Limb (tissue), 2 donors: ENCODE data around the gene TMX2.
A peak's percentile ranks its signal among the peaks of the same experiment; 100 is the strongest.
"Not testable (repeated sequence)": the region's sequence is repeated elsewhere in the genome, so short reads cannot be mapped to it uniquely, and the experiment has no call there.

Experiments
- DNase-seq, 2 donors: peaks; one replicate each; pipeline ENCODE4 v3.0.0-alpha.2; 2016; ENCODE audit errors: extremely low spot score in 2 of 2

Gene TMX2, protein sequence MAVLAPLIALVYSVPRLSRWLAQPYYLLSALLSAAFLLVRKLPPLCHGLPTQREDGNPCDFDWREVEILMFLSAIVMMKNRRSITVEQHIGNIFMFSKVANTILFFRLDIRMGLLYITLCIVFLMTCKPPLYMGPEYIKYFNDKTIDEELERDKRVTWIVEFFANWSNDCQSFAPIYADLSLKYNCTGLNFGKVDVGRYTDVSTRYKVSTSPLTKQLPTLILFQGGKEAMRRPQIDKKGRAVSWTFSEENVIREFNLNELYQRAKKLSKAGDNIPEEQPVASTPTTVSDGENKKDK

DNA sequence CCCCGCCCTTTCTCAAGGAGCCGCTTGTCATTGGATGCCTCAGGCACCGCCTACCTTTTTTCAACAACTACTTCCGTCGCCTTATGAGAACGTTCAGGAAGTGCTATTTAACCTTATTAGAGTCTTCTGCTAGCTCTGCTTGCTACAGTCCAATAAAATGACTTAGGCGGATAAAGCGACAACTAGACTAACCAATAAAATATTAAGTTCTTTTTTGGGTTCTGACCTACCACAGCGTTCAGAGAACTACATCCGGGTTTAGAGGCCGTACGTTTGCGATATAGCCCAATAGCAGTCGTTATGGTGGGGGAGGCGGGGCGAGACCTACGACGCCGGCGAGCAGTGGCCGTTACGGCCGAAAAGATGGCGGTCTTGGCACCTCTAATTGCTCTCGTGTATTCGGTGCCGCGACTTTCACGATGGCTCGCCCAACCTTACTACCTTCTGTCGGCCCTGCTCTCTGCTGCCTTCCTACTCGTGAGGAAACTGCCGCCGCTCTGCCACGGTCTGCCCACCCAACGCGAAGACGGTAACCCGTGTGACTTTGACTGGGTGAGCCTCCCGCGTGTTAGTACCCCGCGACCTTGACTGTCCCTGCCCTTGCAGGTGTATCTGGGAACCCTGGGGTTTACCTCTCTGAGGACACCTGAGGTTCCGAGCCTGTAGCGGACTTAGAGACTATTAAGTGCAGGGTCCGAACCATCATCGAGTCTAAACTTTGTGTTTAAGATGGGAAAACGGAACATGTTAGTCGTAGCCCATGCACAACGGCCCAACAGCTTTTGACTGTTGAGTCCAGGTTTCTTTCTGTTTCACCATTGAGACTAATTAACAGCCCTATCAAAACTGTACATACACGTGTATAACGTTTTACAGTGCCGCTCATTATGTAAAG lies at the start of gene TMX2:
Gene TMX2, plus strand, starts transcription at position 338 of the 895 bp plus-strand sequence. Its CDS starts 26 bp downstream, at position 364.
- DNase-seq = peak; percentile 93 to 99

DNA sequence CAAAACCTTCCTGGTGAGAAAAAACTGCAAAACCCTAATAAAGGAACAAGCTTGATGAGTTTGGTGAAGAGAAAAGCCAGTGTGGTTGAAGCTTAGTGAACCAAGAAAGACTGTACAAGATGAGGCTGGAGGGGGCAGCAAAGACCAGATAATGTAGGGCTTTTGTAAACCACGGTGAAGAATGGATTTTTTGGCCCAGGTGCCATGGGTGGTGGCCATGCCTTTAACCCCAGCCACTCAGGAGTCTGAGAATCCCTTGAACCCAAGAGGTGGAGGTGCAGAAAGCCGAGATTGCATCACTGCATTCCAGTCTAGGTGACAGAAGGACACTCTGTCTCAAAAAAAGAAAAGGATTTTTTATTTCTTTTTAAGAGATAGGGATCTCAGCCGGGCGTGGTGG lies 49.5 kb upstream of the TMX2 start:
- no peak for DNase-seq

DNA sequence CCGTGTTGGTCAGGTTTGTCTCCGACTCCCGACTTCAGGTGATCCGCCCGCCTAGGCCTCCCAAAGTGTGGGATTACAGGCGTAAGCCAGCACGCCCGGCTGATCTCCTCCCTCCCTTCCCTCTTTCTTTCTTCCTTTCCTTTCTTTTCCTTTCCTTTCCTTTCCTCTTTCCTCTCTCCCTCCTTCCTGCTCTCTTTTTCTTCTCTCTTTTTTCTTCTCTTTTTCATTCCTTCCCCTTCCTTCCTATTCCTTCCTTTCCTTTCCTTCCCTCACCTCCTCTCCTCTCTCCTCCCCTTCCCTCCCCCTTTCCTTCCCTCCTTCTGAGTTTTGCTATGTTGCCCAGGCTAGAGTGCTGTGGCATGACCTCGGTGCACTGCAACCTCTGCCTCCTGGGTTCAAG lies 48.4 kb upstream of the TMX2 start:
- DNase-seq = no peak

DNA sequence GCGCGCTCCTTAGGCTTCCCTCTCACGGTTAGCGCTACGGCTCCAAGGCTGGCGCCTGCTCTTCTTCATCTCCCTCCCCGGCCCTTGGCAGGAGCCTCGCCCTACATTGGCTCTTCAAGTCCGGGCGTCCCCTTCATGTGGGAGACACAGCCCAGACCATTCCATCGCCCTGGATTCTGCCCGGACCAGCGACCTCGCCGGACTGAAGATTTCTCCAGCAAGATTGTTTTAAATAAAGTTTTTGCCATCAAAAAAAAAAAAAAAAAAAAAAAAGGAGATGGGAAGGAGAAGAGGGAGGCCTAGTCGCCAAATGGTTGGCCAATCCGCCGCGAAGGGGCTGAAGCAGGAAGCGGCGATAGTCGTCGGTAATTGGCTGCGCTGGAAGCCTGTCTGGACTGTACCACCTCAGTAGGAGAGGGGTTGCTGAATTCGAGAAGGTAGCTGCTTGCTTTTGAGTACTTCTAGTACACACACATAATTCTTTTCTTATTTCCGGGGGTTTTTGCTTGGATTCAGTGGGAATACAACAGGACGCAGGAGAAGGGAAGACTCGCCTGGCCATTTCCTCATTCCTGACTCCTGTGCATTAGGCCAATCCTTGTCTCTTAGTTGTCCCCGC lies 45.2 kb upstream of the TMX2 start:
- DNase-seq = peak in 1 of 2 donors; percentile 99

DNA sequence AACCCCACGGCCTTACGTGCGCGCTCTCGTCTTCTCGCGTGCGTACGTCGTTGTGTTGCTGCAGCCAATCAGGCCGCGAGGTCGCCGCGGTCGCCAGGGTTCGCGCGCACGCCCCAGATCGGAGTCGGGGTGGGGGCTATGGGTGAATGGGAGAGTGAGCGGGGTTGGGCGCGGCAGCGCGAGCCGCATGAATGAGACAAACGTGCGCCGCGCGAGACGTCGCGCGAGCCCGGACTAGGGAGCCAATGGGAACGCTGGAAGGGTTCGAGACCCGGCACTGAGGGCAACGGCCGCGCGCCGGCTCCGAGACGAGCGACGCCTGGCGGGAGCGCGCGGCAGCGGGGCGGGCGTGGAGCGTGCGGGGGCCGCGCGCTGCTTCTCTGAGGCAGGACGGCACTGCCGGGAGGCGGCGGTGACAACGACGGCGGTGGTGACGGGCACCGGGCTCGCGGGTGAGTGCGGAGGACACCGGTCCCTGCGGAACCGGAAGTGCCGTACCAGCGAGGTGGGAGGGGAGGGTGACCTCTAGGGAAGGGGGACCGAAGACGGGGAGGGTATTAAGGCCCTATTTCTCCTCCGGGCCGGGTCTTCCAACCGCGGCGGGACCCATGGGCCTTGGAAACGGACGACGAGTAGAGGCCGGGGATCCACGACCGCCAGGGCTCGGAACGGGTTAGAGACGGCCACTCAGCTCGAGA lies 44.5 kb upstream of the TMX2 start, which contains the start of gene ZDHHC5:
Gene ZDHHC5, plus strand, starts transcription at position 379 of the 698 bp plus-strand sequence. CDS start 4,977 bp downstream, outside the sequence.
- DNase-seq = peak in 1 of 2 donors; percentile 99

DNA sequence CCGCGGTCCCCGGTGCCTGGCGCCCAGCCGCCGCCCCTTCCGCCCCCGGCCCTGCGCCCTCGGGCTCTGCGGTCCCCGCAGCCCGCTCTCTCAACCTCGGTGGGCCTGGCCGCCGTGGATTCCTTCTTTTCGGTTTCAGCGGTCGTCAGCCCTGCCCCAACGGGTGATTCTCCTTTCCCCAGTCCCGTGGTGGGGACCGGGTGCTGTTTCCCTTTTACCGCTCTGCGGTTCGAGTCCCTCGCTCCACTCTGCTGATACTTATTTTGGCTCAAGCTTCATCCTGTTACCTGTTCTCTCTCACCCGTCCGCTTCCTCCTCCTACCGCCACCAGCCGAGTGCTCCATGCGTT lies 44.0 kb upstream of the TMX2 start:
- no peak for DNase-seq

DNA sequence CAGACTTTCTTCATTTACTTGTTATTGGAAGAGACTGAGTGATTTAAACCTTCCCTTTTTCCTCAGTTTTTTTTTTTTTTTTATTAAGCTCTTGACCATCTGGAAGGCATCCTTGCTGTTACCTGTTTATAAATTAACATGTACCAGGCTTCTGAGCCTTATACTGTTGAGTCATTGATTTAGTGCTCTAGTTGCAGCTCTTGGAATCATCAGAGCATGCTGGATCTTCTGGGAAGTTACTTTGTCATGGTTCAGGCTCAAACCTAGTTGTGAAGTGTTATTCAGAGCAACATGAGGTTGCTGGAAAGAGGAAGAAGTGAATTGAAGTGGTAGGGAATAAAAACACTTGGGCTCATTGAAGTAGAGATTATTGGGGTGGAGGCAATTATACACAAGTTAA lies 38.1 kb upstream of the TMX2 start:
- DNase-seq = no peak

DNA sequence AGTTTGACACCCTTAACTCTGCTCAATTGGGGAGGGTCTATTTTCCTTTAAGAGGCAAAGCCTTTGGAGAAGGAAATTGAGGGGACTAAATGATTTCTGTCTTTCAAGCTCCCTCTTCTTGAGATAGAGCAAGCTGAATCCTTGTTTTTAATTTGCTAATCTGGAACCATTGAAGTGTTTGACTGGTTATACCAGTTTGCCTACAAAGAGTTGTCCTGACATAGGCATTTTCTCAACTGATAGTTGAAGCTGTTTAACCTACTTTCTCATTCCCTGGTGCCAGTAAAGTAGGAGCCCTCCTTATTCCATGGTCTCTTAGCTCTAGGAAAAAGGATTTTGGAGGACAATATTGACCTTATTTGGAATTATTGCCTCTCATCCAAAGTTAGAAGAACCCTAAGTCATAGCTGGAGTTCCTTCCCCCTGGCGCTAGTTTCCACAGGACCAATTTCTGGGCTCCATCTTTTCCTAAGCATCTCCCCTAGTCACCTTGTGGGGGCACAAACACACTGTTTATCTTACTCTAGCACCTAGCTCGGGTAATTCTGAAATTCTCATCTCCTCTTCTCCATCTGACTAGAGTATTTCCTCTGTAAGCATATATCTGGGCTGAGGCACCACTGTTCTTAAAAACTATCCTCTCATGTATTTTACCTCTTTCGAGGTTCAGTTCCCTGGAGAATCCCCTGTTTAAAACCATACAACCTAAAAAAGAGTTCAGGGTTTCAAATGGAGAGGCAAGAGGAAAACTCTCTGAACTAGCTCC lies 37.0 kb upstream of the TMX2 start:
- DNase-seq = no peak

DNA sequence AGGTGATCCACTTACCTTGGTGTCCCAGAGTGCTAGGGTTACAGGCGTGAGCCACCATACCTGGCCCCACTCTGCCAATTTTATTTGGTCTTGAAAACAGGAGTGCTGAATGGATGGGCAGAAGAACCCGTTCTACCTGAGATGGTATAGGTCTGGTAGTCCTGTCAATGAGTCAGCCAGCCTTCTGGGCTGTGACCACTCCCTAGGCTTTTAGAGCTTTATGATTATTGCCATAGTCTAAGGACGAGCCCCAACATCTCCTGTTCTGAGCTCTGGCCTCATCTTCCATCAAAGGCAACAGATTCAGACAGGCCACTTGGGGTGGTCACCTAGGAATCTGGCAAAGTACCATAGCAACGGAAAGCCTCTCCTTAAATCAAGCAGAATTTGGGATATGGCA lies 33.0 kb upstream of the TMX2 start:
- no peak for DNase-seq

DNA sequence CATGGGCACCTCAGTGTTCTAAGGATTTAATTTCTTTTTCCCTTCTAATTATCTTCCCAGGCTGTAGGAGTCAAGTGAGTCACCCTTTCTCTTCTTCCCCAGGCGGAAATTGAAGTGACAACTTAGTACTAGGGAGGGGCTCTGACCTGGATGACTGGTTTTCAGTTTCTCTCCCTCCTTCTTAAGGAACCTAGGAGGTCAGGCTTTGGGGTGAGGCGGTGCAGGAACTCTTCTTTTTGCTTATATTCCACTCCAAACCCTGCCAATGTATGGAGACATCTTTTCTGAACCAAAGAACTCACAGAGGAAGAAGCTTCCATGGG lies 31.9 kb upstream of the TMX2 start:
- no peak for DNase-seq

DNA sequence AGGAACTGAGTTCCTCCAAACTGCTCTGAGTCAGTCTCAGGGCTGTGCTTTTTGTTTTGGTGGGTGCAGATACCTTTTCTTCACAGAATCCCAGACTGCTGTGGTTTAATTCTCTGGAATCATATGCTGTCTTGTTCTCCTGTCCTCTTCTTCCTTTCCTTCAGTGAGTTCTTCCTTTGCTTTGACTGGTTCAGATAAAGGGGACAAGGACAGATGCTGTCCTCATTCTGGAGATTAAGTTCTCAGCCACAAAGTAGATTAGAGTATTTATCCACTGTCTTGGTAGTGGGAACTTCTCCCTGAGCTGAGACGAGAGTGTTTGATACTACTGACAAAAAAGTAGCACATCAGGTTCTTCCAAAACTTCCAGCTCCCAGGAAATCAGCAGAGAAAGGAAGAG lies 31.2 kb upstream of the TMX2 start:
- no peak for DNase-seq

DNA sequence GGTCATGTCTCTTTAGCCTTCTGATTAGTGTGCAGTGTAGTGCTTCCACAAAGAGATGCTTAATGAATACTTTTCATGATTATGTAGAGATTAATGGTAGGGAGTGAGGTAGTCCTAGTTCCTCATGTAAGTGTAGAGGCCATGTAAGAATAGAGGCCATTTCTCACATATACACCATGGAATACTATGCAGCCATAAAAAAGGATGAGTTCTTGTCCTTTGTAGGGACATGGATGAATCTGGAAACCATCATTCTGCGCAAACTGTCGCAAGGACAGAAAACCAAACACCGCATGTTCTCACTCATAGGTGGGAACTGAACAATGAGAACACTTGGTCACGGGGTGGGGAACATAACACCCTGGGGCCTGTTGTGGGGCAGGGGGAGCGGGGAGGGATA lies 21.9 kb upstream of the TMX2 start:
- DNase-seq = not testable (repeated sequence)

DNA sequence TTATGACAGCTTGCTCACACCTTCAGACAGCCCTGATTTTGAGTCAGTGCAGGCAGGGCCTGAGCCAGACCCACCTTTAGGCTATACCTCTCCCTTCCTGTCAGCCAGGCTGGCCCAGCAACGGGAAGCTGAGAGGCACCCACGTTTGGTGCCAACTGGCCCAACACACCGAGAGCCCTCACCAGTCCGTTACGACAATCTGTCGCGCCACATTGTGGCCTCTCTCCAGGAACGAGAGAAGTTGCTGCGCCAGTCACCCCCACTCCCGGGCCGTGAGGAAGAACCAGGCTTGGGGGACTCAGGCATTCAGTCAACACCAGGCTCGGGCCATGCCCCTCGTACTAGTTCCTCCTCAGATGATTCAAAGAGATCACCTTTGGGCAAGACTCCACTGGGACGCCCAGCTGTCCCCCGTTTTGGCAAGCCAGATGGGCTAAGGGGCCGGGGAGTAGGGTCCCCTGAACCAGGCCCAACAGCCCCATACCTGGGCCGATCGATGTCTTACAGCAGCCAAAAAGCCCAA lies 13.5 kb upstream of the TMX2 start:
- DNase-seq = no peak

DNA sequence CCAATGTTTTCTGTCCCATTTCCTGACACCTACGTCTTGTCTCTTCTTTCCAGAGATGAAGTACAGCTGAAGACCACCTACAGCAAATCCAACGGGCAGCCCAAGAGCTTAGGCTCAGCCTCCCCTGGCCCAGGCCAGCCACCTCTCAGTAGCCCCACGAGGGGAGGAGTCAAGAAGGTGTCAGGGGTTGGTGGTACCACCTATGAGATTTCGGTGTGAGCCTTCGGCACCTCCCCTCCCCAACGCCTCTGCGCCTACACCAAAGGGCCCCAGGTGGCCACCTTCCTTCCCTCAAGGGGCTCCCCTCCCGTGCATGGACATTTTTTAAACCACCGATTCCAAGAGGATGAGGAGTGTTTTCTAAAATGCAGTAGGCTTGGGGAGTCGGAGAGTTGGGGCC lies 12.6 kb upstream of the TMX2 start:
- no peak for DNase-seq

DNA sequence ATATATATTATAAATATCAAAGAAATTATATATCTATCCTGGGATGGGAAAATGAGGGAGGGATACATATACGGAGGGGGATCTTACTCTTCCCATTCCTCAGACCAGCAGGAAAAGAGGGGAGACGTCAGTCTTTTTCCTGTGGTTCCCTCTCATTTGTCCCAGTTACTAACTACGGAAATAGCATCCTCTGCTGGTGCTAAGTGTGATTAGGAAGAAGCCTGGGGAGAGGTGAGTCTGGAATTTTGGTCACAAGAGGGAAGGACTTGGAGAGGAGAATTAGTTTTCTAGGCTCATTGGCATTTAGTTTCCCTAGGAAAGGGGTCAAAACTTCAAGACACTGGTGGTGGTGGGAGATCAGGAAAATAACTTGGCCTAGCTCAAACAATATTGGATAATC lies 12.0 kb upstream of the TMX2 start:
- no peak for DNase-seq

DNA sequence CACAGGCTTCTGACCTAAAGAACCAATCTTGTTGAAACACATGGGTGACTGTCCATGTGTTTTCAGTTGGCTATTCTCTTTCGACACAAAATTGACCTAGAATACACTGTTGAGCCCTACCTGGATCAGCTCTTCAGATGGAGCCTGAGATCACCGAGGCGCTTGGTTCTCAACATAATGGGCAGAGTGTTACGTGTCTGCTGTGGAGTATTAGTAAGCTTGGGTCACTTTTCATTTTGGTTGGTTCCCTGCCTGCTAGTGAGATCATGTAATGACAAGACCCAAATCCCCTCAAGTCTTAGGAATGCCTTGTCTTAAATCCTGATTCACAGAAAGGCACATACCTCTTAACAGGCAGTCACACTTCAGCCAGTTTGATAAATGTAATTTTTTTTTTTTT lies 9.1 kb upstream of the TMX2 start:
- DNase-seq = no peak

DNA sequence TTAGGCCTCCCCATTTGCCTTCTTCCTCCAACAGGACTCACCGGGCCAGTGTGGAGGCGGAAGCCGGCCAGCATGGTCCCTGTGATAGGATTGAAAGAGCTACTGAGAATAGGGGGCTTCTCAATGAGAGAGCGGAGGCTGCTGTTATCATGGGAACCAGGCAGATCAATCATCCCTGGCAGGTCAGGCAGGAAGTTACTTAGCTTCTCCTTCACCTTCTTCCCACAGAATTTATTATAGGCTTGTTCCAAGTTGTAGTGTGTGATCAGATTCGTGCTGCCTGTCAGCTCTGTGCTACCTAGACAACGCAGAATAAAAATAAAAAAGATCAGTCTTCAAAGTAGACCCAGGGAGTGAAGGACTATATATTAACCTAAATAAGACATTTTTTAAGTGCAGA lies 7.5 kb upstream of the TMX2 start:
- no peak for DNase-seq

DNA sequence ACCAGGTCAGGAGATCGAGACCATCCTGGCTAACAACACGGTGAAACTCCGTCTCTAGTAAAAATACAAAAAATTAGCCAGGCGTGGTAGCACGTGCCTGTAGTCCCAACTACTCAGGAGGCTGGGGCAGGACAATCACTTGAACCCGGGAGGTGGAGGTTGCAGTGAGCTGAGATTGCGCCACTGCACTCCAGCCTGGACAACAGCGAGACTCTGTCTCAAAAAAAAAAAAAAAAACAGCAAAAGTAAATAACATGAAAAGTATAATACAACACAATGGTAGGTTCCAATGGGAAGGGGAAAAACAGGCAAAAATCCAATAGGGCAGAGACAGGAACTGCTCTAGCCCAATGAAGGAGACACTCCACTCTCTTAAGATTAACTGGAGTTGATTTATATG lies 7.0 kb upstream of the TMX2 start:
- DNase-seq = not testable (repeated sequence)

DNA sequence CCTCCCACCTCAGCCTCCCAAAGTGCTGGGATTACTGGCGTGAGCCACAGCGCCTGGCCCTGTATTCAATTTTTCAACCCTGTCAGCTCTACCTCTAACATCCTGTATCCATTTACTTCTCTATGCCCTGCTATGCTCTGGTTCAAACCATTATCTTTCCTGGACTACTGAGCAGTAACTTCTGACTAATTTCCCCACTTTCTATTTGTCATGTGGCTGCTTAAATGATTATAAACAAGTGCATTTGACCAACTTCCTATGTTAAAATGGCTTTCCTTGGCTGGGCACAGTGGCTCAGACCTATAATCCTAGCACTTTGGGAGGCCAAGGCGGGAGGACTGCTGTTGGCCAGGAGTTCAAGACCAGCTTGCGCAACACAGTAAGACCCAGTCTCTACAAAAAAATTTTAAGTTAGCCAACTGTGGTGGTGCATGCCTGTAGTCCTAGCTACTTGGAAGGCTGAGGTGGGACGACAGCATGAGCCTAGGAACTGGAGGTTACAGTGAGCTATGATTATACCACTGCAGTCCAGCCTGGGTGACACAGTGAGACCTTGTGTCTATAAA lies 2.5 kb upstream of the TMX2 start:
- DNase-seq = no peak

DNA sequence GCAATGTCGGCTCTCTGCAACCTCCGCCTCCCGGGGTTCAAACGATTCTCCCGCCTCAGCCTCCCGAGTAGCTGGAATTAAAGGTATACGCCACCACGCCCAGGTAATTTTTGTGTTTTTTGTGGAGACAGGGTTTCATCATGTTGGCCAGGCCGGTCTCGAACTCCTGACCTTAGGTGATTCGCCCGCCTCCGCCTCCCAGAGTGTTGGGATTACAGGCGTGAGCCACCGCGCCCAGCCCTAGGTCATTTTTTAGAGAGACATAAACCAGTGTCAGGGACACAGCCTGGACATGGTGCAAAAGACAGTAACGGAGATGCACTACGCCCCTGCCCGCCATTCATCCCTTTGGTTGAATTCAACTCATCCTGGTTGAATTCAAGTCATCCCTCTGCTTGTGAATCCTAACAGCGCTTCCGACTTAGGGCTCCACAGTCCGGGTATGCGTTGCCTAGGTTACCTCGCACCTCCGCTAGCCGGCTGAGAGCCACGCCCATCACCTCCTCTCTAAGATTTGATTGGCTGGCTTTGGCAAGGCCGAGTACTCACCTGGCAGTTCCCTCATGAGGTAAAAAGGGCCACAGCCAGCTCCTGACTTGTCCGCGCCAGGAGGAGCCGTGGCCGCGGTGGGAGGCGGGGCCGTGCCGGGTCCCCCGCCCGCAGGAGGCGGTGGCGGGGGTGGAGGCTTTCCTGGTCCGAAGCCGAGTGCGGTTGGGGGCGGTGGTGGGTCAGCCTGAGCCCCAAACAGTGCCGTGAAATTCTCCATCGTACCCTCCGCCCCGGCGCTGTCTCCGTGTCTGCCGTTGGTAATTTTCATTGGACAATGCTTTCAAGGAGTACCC lies 758 bp upstream of the TMX2 start, which contains the start of gene MED19:
Gene MED19, minus strand, starts transcription at position 802 of the 842 bp plus-strand sequence. Its CDS starts 36 bp downstream, at position 766.
- peak; percentile 45 to 88 for DNase-seq
